HG03196 (cell line): ENCODE data around the gene AJM1.

Experiments
- ATAC-seq: cut with Tn5 transposase; IDR thresholded peaks from one replicate; pipeline ENCODE4 v1.9.1; 2021; ENCODE audit not compliant: unreplicated experiment

The AJM1 gene

DNA sequence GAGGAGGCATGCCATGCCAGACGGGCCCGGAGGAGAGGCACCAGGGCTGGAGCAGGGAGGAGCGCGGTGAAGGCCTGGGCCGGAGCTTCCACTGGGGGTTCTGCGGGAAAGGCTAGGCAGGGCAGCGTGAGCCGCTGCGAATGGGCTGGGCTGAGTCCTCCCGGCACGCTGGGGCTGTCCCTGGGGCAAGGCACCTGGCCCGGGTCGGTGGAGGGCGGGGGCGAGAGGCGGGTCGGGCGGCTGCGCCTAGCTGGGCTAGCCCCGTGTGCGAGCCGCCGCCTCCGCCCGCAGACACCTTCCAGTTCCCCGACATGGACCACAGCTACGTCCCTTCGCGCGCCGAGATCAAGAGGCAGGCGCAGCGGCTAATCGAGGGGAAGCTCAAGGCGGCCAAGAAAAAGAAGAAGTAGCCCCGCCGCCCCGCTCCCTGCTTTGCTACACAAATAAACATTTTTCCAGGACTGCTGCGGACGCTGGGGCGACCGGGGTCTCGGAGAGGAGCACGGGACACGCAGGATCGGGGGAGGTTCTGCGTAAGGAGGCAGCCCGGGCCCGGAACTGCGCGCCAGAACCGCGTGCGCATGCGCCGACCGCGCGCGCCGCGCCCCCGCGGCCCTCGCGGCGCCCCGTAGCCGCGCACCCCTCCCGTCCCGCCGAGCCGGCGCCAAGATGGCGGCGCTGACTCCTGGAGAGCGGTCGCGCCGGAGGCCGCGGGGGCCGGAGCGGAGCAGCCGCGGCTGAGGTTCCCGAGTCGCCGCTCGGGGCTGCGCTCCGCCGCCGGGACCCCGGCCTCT, 34.8 kb upstream of the AJM1 start, which contains the start of gene RABL6:
TSS of gene RABL6 (plus strand) at position 668 of the 794 bp plus-strand sequence. CDS start 249 bp downstream, outside the sequence.
- ATAC-seq = peak; percentile 61

DNA sequence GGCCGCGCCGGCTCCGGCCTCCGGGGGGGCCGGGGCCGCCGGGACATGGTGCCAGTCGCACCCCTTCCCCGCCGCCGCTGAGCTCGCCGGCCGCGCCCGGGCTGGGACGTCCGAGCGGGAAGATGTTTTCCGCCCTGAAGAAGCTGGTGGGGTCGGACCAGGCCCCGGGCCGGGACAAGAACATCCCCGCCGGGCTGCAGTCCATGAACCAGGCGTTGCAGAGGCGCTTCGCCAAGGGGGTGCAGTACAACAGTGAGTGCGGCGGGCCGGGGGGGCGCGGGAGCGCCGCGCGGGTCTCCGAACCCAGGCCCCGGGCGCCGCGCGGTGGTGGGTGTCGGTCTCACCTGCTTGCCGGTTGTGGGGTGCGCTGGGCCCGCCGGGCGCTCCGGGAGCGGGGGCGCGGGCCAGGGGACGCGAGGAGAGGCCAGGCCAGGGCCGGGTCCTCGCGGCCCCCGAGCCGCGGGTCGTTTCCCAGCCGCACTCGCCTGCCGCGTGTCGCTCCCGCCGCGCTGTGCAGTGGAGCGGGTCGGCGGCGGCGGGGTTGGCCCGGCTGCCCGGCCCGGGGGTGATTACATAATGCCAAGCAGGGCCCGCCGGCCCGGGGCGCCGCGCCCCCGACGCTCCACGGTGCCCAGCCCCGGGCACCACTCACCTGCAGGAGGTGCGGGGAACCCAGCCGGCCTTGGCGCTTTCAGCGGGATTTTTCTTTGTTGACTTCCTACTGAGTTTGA, 34.0 kb upstream of the AJM1 start:
- peak; percentile 32 for ATAC-seq

DNA sequence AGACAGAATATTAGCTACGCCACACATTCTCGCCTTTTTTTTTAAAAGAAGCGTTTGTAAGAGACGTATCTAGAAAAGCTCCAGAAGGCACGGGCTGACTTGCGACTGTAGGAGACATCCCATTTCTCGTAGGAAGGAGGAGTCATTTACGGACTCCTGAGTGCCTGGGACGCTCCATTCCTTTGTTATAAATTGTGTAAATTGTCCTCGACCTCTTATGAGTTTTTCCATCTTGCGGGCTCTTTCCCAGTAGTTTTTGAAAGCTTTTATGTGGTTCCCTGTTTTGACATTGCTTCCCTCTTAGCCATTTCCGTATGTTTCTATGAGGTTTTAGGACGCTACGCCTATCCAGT, 33.5 kb upstream of the AJM1 start:
- no peak for ATAC-seq

DNA sequence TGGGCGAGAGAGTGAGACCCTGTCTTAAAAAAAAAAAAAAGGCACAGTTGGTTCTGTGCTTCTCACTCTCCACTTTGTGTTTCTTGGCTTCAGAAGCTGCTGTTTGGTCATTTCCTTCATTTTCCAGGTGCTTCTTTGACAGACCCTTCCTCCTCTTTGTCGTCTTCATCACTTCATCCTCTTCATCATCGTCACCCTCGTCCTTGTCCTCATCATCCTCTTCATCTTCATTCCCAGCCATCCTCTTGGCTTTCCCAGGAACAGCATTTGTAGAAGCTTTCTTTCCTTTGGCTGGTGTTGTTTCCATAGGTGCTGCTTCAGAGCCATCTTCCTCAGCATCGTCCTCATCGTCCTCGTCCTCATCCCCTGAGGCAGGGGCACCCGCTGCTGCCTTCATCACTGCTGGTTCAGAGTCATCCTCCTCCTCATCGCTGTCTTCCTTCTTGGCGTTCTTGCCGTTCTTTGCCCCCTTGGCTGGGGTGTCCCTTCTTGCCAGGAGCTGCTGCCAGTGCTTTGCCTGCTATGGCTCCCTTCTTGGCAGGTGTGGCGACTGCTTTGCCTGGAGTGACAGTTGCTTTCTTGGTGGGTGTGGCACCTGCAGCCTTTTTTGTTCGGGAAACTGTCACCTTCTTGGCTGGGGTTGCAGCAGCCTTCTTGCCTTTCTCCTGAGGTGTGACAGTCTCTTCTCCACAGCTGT, 27.4 kb upstream of the AJM1 start:
- ATAC-seq = no peak

- ATAC-seq = no peak
These were observed 26.9 kb upstream of the AJM1 start for GRCh38 chr9:136815422-136815782.

DNA sequence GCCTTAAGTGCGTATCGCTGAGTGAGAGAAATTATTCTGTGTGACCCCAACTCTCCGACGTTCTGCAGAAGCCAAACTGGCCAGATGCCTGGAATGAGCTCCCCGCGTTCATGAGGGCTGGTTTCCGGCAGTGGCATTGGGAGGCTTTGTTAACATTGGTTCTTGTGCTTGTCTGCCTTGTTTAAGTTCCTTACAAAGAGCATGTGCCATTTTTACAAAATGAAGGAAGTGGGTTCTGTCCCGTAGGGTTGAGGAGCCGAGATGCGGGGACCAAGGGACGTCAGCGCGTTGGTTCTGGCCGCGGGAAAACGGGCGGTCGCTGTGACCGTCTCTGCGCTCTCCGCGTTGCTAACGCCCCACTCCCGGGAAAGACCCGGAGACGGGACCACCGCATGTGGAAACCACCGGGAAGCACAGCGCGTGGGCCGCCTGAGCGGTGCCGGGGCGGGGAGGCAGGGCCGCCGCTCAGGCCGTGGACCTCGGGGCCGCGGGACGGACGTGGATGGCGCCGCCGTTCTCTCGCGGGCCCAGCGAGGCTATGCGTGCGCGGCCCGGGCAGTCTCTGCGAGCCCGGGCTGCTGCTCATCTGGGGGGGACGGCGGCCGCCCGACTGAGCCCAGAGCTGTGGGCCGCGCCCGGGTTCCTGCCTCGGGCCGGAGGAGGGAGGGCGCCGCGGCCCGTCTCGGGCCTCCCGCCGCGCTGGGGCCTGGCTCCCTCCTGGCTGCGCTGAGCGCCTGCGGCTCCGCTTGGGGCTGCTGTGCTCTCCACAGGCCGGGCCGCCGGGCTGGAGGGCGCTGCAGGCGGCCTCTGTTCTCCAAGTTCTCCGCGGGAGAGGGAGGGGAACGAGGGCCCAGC, 21.1 kb upstream of the AJM1 start:
- ATAC-seq = no peak

DNA sequence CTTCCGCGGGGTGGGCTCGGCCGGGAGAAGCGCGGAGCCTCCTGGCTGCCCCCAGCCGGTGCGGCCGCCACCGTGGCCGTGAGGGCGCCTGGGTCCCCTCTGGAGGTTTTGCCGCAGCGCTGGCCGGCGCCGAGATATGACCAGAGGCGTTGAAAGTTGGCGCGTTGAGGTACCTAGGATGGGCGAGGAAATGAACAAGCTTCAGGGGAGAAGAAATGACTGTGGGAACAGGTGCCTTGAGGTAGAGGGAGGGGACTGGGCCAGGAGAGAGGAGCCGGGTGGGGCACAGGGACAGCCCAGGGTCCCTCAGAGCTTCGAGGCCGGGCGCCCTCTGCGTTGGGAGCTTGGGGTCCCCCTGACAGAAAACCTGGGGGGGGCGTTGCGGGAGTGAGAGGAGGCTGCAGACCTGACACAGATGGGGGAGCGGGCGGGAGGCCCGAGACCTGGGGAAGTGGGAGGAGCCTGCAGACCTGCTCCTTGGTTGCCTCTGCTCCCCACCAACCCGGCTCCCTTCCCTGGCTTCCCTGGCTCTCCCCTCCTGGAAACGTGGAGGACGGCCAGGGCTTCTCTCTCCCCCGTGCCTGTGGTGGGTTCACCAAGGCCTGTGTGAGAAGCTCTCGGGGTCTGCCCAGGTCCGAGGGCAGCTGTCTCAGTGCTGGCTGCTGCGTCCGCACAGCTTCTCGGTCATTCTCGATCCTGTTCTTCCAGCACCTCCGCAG, 20.3 kb upstream of the AJM1 start:
- ATAC-seq = no peak

GRCh38 chr9:136823136-136824046, 18.9 kb upstream of the AJM1 start:
- no peak for ATAC-seq

GRCh38 chr9:136824496-136825225, 17.6 kb upstream of the AJM1 start:
- no peak for ATAC-seq

DNA sequence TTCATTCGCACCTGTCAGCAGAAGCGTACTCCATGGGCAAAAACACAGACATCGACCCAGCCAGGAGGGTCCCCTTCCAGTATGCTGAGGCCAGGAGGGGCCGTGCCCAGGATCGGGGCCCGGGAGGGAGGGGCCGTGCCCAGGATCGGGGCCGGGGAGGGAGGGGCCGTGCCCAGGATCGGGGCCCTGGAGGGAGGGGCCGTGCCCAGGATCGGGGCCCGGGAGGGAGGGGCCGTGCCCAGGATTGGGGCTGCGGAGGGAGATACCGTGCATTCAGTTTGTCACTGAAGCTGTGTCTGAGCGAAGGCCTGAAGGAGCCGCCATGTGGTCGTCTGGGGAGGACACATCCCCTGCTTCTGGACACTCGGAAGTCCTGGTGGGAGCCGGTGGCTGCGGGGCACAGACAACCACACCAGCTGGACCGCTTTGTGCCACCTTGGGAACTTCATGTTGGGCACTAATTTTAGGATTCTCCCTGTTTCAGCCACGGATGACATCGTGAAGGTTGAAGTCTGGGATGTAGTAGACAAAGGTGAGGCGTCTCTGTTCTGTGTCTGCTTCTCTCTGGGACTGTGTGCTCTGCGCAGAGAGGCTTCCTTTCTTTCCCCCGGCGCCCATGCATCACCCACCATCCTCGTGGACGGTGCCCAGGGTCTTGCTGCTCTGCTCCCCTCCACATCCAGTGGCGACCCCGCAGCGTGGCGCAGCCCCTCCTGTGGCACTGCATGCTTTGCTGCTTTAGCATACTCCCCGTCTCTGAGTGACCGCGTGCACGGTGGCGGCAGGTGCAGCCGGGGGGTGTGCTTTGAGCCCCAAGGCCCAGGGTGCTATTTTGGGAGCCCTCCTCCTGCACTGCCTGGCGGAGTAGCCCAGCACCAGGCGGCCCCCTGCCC, 16.7 kb upstream of the AJM1 start:
- no peak for ATAC-seq

- ATAC-seq = no peak
These were observed 16.1 kb upstream of the AJM1 start for GRCh38 chr9:136826188-136826541.

- no peak for ATAC-seq
These were observed 15.3 kb upstream of the AJM1 start for GRCh38 chr9:136826703-136827582.

DNA sequence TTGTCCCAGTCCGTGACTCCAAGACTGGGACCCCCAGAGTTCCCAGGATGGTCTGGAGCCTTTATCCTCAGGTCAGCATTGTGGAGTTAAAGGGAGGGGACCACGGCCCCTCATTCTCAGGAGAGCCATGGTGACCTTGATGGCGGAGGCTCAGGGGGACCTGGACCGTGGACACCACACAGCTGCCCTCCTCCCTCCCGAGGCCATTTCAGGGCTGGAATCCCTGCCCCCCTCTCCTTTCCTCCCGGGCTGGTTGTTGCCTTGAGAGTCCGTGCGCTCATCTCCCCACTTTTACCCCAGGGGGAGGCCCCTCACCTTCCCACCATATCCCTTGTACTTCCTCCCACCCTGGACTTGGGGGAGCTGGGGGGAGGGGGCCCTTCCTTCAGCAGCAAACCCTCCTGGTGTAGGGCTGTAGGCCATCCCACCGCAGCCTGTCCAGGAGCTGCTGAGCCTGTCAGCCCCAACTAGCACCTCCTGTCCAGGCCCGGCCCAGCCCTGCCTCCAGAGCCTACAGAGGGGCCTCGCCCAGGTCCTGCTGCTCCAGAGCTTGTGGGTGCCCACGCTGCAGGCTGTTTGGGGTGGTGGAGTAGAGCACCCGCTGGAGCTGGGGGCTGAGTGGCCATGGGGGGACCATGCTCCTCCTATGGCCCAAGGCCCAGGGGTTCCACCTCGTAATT, 14.3 kb upstream of the AJM1 start:
- ATAC-seq = no peak

DNA sequence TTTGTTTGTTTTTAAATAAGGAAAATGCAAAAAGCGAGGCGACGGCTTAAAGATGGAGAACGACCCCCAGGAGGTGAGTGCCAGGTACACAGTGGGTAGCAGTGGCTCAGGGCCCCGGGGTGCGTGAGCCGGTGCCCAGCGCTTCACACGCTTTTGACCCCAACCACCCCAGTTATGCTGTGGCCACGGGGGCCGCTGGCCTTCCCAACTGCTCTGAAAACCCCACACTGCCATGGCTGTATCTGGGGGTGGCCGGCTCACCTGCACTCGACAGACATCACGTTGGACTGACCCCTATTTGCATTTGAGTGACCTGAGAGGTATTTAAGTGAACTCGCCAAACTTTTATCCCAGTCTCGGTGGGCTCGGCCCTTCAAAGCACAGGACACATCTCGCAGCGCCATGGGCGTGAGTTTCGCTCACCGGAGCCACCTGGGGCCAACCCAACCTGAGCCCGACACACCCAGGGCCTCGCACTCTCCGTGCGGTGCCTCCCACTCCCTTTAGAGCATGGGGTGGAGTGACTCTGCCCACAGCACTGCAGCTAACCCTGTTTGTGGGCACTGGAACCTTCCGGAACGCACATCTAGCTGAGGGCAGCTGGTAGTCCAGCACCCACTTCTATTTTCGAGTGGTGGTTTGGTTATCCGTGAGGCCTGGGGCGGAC, 13.7 kb upstream of the AJM1 start:
- no peak for ATAC-seq

- ATAC-seq = no peak
These were observed 12.9 kb upstream of the AJM1 start for GRCh38 chr9:136829412-136829811.
